UCSD-AML1 (cell line): ENCODE data around the gene METTL2A.
"Not testable (repeated sequence)": the region's sequence is repeated elsewhere in the genome, so short reads cannot be mapped to it uniquely, and the experiment has no call there.

ENCODE experiments used
- DNase-seq: peaks from one replicate; lab custom pipeline; 2025; ENCODE audit not compliant: unreplicated experiment; lab: John Stamatoyannopoulos, UW

The METTL2A gene

DNA sequence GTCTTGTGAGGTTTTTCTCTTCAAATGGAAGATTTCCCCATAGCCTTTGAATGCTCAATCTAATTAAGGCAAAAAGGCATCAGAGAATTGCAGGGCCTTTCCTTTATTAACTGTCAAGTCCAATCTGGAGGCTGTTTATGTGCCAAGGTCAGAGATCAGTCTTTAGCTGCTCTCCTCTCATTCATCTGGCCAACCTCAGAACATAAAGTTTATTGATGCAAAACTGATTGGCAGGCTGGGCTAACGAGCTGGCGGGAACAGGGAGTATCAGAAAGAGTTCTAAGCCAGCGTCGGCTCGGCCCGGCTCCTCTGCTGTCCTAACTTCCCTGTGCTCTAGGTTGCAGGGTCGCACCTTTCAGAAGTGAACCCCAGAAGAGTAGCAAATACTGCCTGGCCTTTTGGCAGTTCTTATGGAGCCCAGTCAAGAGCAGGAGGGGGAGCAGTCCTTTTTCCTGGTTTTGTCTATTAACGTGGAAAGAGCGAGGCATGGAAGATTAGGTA lies 47.7 kb downstream of the METTL2A start:
- not testable (repeated sequence) for DNase-seq

- DNase-seq, result not testable (repeated sequence)
Measured at GRCh38 chr17:62473030-62473982, 49.6 kb downstream of the METTL2A start.

DNA sequence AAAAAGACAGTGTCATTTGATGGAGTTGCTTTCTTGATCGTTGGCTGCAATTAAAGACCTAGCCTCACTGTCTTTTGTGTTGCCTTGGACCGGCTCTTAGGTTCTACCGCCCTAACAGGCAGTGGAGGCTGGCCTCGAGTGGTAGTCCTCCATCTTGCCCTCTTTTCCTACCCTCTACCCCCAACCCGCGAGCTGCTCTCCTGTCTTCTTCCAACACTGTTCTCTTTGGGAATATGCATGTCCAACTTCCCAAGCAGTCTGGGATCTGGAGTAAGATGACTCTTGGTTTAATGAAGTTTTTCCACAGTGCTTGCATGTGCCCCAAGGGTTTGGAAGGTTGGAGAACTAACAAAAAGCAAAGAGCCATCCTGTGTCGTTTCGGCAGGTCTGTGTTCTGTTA lies 53.4 kb downstream of the METTL2A start:
- not testable (repeated sequence) for DNase-seq

- peak; percentile 51 for DNase-seq
Measured at GRCh38 chr17:62477718-62478408, 54.2 kb downstream of the METTL2A start.

DNA sequence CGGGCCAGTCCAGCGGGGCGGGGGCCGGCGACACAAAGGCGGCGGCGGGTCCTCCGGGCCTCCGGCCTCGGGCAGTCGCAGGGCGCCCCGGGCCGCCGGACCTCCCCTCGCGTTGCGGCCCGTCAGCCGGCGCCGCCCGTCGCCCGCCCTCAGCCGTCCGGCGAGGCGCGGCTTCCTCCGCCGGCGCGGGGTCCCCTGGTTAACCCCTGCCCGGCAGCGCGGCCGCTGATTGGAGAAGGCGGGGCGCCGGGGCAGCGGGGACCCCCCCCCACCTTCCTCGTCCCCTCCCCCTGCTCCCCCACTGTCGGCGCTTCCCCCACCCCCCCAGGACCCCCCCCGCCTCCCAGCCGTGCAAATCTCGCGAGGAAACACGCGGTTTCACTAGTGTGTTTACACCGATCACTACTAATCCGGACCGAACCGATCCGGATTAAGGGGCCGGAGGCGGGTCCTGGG lies 54.8 kb downstream of the METTL2A start, which contains the start of gene TLK2:
TSS of gene TLK2 (plus strand) at position 402 of the 456 bp plus-strand sequence. CDS start 2,301 bp downstream, outside the sequence.
- peak; percentile 88 for DNase-seq

DNA sequence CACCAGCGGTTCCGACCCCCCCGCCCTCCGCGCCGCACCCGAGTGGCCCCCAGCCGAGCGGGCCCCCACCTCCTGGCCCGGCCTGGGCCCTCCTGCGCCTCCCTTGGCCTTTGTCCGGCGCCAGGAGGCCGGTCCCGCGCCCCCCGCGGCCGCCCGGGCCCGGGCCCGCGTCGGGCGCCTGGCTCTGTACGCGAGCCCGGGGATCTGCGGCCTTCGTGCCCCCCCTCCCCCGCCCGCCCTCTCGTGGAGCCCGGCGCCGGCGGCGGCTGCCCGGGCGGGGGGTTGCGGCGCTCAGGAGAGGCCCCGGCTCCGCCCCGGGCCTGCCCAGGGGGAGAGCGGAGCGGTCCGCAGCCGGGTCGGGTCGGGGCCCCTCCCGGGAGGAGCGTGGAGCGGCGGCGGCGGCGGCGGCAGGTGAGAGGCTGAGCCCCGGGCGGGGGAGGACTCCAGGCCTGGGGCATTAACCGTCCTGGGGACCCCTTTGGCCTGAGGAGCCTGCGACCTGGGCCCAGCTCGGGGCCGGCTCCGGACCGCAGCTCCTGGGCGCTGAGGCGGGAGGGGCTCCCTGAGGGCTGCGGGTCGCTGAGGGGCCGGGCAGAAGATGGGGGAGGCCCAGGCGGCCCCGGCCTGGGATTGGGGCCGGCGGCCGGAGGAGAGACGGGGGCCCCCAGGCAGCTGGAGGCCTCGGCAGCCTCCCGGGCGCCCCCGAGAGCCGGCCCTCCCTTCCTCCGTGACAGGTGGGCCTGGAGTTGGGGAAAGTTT lies 55.4 kb downstream of the METTL2A start:
- peak; percentile 40 for DNase-seq

GRCh38 chr17:62479639-62480258 lies 56.1 kb downstream of the METTL2A start:
- peak; percentile 48 for DNase-seq

- DNase-seq, result not testable (repeated sequence)
Measured at GRCh38 chr17:62482553-62482952, 58.9 kb downstream of the METTL2A start.

GRCh38 chr17:62490990-62491389 lies 67.3 kb downstream of the METTL2A start:
- DNase-seq, result not testable (repeated sequence)

GRCh38 chr17:62493049-62493655 lies 69.5 kb downstream of the METTL2A start:
- not testable (repeated sequence) for DNase-seq

DNA sequence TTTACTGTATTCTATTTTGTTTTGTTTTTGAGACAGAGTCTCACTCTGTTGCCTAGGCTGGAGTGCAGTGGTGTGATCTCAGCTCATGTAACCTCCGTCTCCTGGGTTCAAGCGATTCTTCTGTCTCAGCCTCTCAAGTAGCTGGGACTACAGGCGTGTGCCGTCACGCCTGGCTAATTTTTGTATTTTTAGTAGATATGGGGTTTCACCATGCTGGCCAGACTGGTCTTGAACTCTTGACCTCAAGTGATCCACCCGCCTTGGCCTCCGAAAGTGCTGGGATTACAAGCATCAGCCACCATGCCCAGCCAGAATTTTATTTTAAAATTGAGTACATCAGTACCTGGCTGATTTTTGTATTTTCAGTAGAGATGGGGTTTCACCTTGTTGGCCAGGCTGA lies 70.4 kb downstream of the METTL2A start:
- not testable (repeated sequence) for DNase-seq

DNA sequence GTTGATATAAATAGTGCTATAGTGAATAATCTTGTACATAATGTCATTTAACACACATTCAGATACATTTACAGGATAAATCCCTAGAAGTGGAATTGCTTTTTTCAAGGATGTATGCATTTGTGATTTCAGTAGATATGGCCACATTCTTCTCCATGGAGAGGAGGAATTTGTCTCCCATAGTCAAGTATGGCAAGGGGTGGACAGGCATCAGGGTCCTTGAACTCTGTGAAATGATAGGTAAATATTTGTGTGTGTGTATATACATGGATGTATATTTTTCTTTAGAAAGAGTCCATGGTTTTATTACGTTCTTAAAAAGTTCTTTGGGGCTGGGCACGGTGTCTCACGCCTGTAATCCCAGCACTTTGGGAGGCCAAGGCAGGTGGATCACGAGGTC lies 72.6 kb downstream of the METTL2A start:
- DNase-seq, result not testable (repeated sequence)

DNA sequence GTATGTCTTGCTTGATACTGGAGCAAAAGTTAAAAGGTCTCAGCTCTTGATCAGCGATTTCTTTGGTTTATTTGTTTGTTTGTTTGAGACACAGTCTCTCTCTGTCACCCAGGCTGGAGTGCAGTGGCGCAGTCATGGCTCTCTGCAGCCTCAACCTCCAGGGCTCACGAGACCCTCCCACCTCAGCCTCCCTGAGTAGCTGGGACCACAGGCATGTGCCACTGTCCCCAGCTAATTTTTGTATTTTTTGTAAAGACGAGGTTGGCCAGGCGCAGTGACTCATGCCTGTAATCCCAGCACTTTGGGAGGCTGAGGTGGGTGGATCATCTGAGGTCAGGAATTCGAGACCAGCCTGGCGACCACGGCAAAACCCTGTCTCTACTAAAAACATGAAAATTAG lies 75.1 kb downstream of the METTL2A start:
- not testable (repeated sequence) for DNase-seq
